SK-N-SH treated with all-trans-retinoic acid at 6 μM for 48 hours (cell line): ENCODE results near the gene CPNE4.

Experiments used
- ESRRG ChIP-seq: fragments of 250-450 bp; sonication (Bioruptor Pico); IDR thresholded peaks from 2 replicates; pipeline ENCODE4 v1.6.1; 2021; ENCODE audit warnings: mild to moderate bottlenecking
- SNAI2 ChIP-seq: fragments of 250-450 bp; sonication (Bioruptor Pico); IDR thresholded peaks from 2 replicates; pipeline ENCODE4 v1.5.0; 2020; ENCODE audit warnings: mild to moderate bottlenecking, moderate library complexity

GRCh38 chr3:131636266-131636775 lies 398.5 kb downstream of the CPNE4 start:
- TF ChIP-seq ESRRG (CRISPR knock-in tag) = no peak
- no peak for TF ChIP-seq SNAI2 (CRISPR knock-in tag)
